CD4-positive, alpha-beta T cell treated with Interleukin-4 for 1 hour (primary cell): ENCODE data around the gene TNIK.
A peak's percentile ranks its signal among the peaks of the same experiment; 100 is the strongest.
"Not testable (repeated sequence)": the region's sequence is repeated elsewhere in the genome, so short reads cannot be mapped to it uniquely, and the experiment has no call there.

Experiments
- DNase-seq, 2 donors: peaks; one replicate each; pipeline ENCODE4 v3.0.0-alpha.2; 2020 to 2022

The TNIK gene

DNA sequence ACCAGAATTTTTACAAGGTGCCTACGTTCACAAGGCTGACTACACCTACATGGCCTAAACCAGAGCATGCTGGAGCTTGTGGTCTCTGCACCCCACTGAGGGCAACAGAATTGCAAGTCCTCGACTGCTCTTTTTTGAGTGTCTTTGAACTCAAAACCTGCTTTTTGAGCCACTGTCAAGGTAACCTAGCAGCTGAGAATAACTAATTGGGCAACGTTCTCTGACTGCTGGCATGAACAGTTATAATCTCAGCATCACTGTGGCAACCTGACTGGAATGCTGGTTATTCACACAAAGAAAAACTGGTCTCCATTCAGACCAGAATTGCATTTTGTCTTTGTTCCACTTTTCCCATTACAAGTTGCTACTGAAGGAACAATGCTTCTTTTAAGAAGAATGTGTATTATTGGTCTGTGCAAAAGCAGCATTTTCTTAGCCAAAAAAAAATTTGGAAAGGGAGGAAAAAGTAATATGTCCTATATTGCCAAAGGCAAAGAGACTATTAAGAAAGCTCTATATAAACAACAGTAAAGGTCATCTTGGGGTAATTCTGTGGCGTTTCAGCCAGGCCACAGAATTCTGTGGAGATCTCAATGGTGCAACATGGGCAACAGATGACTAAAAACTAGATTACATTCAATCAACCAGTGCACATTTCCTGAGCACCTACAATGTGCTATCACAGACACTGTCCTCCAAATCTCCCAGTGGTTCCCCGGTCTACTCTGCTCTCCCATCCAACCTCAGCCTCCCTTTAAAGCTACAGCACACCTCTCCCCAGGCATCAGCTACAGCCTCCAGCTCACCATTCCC is 76.8 kb downstream of the TNIK start:
- DNase-seq = no peak

- not testable (repeated sequence) for DNase-seq
Measured at GRCh38 chr3:171382347-171382746, 77.9 kb downstream of the TNIK start.

DNA sequence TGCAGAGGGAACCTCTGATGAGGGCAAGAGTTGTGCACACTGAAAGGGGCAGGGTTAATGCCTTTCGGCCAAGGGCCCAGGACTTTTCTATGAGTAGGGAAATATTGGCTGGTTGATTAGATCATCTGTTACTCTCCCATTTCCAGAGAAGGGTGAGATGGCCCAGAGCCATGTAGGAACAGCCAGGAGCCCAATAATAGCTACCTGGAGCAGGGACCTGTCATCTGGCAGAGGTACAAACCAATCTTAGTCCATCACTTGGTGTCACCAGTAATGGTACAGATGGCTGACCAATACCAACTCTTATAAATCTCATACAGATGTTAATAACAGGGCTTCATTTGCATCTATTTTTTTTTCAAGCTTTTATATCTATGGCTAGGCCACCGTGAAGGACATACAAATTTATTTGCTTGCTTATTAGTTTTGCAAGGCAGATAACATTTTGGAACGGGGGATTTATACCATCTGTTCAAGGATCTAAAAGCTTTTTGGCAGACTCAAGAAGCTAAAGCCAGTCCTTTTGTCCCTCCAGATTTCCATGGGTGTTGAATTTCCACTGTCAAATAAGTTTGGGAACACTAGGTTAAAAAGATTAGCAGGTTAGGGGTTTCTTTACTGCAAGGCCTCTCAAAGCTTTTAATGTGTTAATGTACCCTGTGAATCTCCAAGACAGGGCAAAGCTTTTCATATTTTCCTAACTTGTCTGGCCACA is 79.3 kb downstream of the TNIK start:
- no peak for DNase-seq

GRCh38 chr3:171379961-171380483 is 80.2 kb downstream of the TNIK start:
- no peak for DNase-seq

DNA sequence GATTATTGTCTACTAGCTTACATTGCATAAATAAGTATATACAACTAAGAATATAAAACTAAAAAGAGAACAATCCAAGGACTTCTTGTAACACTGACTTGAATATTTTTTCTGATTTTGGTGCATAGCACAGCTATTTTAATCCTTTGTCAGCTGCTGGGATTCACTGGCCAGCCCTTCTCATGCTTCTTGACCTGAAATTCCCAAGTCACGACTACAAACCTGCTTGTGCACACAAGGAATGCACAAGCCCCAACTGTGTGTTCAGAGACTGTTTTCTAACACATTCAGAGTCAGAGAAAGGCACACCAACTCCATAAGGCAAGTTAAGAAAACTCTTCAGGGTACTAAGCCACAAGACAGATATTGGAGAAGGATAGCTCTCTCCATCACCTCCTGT is 80.9 kb downstream of the TNIK start:
- no peak for DNase-seq

GRCh38 chr3:171378586-171378985 is 81.6 kb downstream of the TNIK start:
- no peak for DNase-seq

DNA sequence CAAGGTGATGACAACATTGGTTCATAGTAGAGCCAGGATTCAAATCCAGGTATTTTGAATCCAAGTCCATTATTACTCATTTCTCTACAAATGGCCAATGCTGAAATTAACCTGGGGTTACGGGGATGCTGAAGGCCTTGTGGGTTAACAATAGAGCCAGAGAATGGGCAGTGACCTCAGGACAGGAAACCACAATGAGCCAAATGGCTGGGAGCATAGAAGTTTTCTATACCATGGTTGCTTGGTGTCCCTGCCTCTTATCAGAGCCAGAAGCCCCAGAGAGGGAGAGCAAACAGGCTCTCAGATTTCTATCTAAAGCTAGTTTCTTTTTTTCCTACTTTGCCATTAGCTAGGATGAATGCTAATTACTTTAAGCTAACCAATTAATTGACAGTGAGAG is 82.3 kb downstream of the TNIK start:
- no peak for DNase-seq

DNA sequence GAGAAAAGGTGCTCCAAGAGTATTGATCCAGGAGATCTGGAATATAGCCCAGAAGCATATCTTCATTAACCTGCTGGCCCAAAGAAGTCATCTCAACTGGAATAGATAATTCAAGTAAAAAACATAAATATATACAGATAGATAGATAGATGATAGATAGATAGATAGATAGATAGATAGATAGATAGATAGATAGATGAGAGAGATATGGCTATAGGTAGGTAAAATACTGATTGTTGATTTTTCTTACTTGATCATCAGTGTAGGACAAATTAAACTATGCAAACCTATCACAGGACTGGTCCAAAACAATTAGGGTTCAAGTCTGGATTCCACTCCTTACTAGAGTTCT is 83.6 kb downstream of the TNIK start:
- DNase-seq = no peak

DNA sequence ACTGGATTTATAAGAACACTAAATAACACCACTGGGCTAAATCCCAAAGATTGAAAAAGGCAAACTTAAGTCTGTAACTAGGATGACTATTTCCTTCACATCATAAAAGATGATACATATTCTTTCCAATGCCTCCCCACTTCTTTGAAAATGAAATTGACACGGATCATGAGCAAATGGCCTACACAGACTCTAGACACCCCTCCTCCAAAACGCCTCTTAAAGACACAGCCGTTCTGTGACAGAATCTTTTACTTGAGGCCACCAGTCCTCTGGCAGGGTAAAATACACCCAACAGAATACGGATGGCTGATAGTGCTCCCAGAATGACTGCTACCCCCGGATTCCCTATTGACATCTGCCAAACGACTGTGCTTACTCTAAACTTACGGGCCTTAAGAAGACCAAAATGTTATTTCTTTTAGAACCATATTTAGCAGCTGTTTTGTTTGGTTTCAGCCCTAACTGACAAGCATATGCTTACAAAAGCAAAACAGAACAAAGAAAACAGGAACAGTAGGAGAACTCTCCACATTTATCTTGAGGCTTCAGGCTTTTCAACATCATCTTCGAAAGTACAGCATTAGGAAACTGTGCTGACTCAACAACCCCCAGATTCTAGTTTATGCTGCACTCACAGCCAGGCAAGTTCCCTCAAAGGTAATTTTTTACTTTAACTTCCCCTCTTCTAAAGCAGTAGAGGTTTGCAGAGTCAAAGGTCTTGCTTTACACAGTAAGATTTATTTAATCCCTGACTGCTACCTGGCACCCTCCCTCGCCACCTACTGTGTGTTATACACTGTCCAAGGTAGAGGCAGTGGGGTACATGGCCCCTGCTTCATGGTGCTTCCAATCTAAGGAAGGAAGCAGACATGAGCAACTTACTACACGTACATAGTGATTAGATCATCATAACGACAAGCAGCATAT is 84.3 kb downstream of the TNIK start:
- DNase-seq = peak; percentile 3 to 30

GRCh38 chr3:171374661-171375285 is 85.4 kb downstream of the TNIK start:
- DNase-seq = no peak

GRCh38 chr3:171374260-171374659 is 85.9 kb downstream of the TNIK start:
- DNase-seq = no peak

- DNase-seq = no peak
Measured at GRCh38 chr3:171373711-171374110, 86.5 kb downstream of the TNIK start.

- DNase-seq = no peak
Measured at GRCh38 chr3:171372694-171373093, 87.5 kb downstream of the TNIK start.

DNA sequence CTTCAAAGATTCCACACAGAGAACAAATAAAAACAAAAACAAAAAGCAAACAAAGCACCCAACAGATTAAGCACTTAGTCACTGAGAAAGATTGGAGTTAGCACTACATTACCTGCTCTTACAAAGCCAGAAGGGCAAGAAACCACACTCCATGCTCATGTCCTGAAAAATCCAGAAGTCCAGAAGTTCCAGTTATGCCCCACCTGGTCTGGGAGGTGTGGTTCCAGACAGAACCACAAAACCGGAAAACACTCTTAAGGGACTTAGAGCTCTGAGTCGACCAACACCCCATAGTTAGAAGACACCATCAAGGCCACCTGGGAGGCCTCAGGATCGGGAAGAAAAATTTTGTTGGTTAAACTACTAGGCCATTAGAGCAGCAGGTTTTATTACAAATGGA is 88.9 kb downstream of the TNIK start:
- no peak for DNase-seq

DNA sequence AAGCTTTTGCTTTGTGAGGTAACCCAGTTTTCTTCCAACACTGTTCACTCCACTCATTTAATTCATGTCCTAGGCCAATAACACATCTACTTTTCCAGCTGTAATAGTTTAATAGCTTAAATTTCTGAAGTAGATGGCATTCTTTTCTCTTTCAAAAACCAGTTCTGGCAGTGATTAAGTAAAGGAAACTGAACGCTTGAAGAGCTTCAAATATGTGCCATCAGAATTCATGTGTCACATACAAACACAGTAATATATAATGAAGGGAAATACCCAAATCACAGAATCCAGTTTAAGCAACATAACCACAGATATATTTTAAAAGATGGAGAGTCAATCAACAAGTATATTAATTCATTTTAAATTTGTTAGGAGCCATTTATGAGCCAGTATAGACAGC is 91.0 kb downstream of the TNIK start:
- DNase-seq = no peak

DNA sequence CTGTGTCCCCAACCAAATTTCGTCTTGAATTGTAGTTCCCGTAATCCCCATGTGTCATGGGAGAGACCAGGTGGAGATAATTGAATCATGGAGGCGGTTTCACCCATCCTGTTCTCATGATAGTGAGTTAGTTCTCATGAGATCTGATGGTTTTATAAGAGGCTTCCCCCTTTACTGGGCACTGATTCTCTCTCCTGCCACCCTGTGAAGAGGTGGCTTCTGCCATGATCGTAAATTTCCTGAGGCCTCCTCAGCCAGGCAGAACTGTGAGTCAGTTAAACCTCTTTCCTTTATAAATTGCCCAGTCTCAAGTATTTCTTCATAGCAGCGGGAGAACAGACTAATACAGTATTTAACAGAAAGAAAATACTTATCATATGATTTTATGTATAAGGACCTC is 93.5 kb downstream of the TNIK start:
- DNase-seq = not testable (repeated sequence)

DNA sequence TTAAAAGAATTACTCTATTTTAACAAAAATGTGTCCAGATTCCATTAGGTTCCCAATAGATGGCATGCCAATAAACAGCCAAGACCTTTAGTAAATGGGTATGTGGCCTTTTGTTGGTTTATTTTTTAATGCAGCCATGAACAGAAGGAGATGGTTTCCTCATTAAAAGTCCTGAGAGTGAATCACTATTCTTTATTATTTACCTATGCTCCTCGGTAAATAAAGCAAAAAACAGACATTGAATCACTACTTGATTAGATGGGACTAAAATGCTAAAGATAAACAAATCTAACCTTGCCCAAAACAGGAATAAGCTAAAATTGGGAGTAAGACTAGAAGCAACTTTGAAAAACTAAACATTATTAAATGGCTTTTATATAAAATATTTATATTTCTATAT is 94.2 kb downstream of the TNIK start:
- no peak for DNase-seq

DNA sequence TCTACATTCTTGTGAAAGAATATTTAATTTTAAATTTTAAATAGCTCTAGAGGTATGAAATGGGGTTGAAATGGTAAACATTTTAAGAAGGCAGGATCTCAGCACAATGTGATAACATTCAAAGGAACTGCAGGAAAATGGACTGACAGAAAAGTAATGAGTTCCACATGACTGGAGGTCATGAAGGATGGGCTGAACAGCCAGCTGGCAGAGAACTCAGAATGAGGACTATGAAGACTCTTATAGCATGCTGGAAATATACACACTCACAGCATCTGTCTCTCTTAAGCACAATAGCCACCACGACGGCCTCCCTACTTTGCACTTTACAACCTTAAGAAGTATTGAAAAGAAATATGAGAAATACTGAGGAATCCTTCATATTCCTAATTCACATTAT is 94.7 kb downstream of the TNIK start:
- DNase-seq = no peak

DNA sequence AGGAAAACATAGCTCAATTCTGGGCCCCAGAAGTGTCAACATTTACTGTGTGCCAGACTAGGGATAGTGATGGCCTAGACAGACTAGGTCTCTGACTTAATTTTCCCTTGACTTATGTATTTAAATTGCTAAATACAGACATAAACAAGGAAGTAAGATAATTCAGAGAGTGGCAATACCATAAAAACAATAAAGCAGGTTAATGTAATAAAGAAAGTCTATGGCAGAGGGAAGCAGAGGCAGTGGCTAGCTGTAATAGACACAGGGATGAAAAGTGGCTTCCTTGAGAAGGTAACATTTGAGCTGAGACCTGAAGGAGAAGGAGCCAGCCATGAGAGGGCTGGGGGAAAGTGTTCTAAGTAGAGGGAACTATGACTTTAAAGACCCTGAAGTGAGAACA is 95.7 kb downstream of the TNIK start:
- no peak for DNase-seq

- DNase-seq = no peak
Measured at GRCh38 chr3:171363202-171363601, 97.0 kb downstream of the TNIK start.

DNA sequence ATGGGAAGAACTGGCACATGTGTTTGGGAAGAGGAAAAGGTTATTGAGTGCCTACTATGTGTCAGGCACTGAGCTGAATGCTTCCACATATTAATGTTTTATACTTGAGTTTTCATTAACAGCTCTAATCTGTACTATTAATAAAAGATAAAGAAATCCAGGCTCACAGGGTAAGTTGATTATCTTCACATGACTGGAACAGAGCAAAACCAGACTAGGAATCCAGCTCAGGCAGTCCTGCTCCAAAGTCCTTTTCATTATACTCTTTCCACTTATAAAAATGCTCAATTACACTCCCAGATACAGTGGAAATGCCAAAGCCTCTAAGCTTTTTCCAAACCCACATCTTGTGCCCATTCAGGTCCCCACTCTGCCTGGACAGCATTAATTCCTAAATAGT is 97.6 kb downstream of the TNIK start:
- no peak for DNase-seq

GRCh38 chr3:171358881-171359198 is 101.4 kb downstream of the TNIK start:
- DNase-seq = no peak
